ENCODE results near the gene HTT.
"Not testable (repeated sequence)": the region's sequence is repeated elsewhere in the genome, so short reads cannot be mapped to it uniquely, and the experiment has no call there.

The HTT gene

GRCh38 chr4:3130826-3131225 is 56.3 kb downstream of the HTT start:
- Histone ChIP-seq H3K4me1 (ENCODE audit: control insufficient read depth, insufficient read depth, low read length) (no peaks in the 10 kb centered on the region), H3K9me3 (ENCODE audit: control insufficient read depth, insufficient read depth, low read length) (no peaks in the 10 kb centered on the region), H3K4me3 (ENCODE audit: low read depth, low read length) (no peak overlapping the region), H3K27me3 (ENCODE audit: control insufficient read depth, insufficient read depth, low read length) (no peaks in the 10 kb centered on the region), H3K9ac (ENCODE audit: low read depth, low read length) (no peak overlapping the region), H3K36me3 (ENCODE audit: control insufficient read depth, insufficient read depth, low read length) (peaks cover 32% of the 10 kb centered on the region)

GRCh38 chr4:3134201-3134600 is 59.7 kb downstream of the HTT start:
- Histone ChIP-seq H3K27me3 (ENCODE audit: control insufficient read depth, insufficient read depth, low read length) (no peaks in the 10 kb centered on the region), H3K4me1 (ENCODE audit: control insufficient read depth, insufficient read depth, low read length) (no peaks in the 10 kb centered on the region), H3K9ac (ENCODE audit: low read depth, low read length) (no peak overlapping the region), H3K9me3 (ENCODE audit: control insufficient read depth, insufficient read depth, low read length) (no peaks in the 10 kb centered on the region), H3K4me3 (ENCODE audit: low read depth, low read length) (no peak overlapping the region), H3K36me3 (ENCODE audit: control insufficient read depth, insufficient read depth, low read length) (peaks cover 23% of the 10 kb centered on the region)

GRCh38 chr4:3135155-3136011 is 60.9 kb downstream of the HTT start:
- peaks cover 26% of the 10 kb centered on the region for H3K36me3 ChIP-seq (ENCODE audit: control insufficient read depth, insufficient read depth, low read length)
- H3K9me3 ChIP-seq (ENCODE audit: control insufficient read depth, insufficient read depth, low read length): no peaks in the 10 kb centered on the region
- H3K4me1 ChIP-seq (ENCODE audit: control insufficient read depth, insufficient read depth, low read length): no peaks in the 10 kb centered on the region
- H3K27me3 ChIP-seq (ENCODE audit: control insufficient read depth, insufficient read depth, low read length): no peaks in the 10 kb centered on the region
- no peak overlapping the region for H3K9ac ChIP-seq (ENCODE audit: low read depth, low read length)
- H3K4me3 ChIP-seq (ENCODE audit: low read depth, low read length): no peak overlapping the region

- Histone ChIP-seq H3K27me3 (ENCODE audit: control insufficient read depth, insufficient read depth, low read length) (no peaks in the 10 kb centered on the region), H3K9ac (ENCODE audit: low read depth, low read length) (no peak overlapping the region), H3K4me3 (ENCODE audit: low read depth, low read length) (no peak overlapping the region), H3K9me3 (ENCODE audit: control insufficient read depth, insufficient read depth, low read length) (no peaks in the 10 kb centered on the region), H3K36me3 (ENCODE audit: control insufficient read depth, insufficient read depth, low read length) (peaks cover 18% of the 10 kb centered on the region), H3K4me1 (ENCODE audit: control insufficient read depth, insufficient read depth, low read length) (no peaks in the 10 kb centered on the region)
Measured at GRCh38 chr4:3136454-3136853, 62.0 kb downstream of the HTT start.

GRCh38 chr4:3137908-3138307 is 63.4 kb downstream of the HTT start:
- H3K27me3 ChIP-seq (ENCODE audit: control insufficient read depth, insufficient read depth, low read length): no peaks in the 10 kb centered on the region
- H3K36me3 ChIP-seq (ENCODE audit: control insufficient read depth, insufficient read depth, low read length): peaks cover 11% of the 10 kb centered on the region
- no peaks in the 10 kb centered on the region for H3K9me3 ChIP-seq (ENCODE audit: control insufficient read depth, insufficient read depth, low read length)
- H3K4me3 ChIP-seq (ENCODE audit: low read depth, low read length): no peak overlapping the region
- H3K9ac ChIP-seq (ENCODE audit: low read depth, low read length): no peak overlapping the region
- no peaks in the 10 kb centered on the region for H3K4me1 ChIP-seq (ENCODE audit: control insufficient read depth, insufficient read depth, low read length)

GRCh38 chr4:3145234-3145924 is 70.9 kb downstream of the HTT start:
- Histone ChIP-seq H3K36me3 (ENCODE audit: control insufficient read depth, insufficient read depth, low read length) (peaks cover 23% of the 10 kb centered on the region), H3K4me1 (ENCODE audit: control insufficient read depth, insufficient read depth, low read length) (no peaks in the 10 kb centered on the region)

GRCh38 chr4:3148926-3149325 is 74.4 kb downstream of the HTT start:
- H3K27me3 ChIP-seq (ENCODE audit: control insufficient read depth, insufficient read depth, low read length): no peaks in the 10 kb centered on the region
- H3K4me3 ChIP-seq (ENCODE audit: low read depth, low read length): no peak overlapping the region
- no peak overlapping the region for H3K9ac ChIP-seq (ENCODE audit: low read depth, low read length)
- H3K4me1 ChIP-seq (ENCODE audit: control insufficient read depth, insufficient read depth, low read length): no peaks in the 10 kb centered on the region
- H3K9me3 ChIP-seq (ENCODE audit: control insufficient read depth, insufficient read depth, low read length): no peaks in the 10 kb centered on the region
- H3K36me3 ChIP-seq (ENCODE audit: control insufficient read depth, insufficient read depth, low read length): peaks cover 25% of the 10 kb centered on the region

More at GRCh38 chr4:3145234-3145924, 70.9 kb downstream of the HTT start:
- Histone ChIP-seq H3K9ac (ENCODE audit: low read depth, low read length) (no peak overlapping the region), H3K4me3 (ENCODE audit: low read depth, low read length) (no peak overlapping the region), H3K27me3 (ENCODE audit: control insufficient read depth, insufficient read depth, low read length) (no peaks in the 10 kb centered on the region), H3K9me3 (ENCODE audit: control insufficient read depth, insufficient read depth, low read length) (no peaks in the 10 kb centered on the region)

GRCh38 chr4:3151238-3151637 is 76.8 kb downstream of the HTT start:
- H3K9me3 ChIP-seq (ENCODE audit: control insufficient read depth, insufficient read depth, low read length); H3K27me3 ChIP-seq (ENCODE audit: control insufficient read depth, insufficient read depth, low read length); H3K9ac ChIP-seq (ENCODE audit: low read depth, low read length); H3K4me3 ChIP-seq (ENCODE audit: low read depth, low read length); H3K4me1 ChIP-seq (ENCODE audit: control insufficient read depth, insufficient read depth, low read length): not testable (repeated sequence)
- H3K36me3 ChIP-seq (ENCODE audit: control insufficient read depth, insufficient read depth, low read length): peaks cover 33% of the 10 kb centered on the region

GRCh38 chr4:3157366-3157765 is 82.9 kb downstream of the HTT start:
- no peaks in the 10 kb centered on the region for H3K9me3 ChIP-seq (ENCODE audit: control insufficient read depth, insufficient read depth, low read length)
- H3K4me1 ChIP-seq (ENCODE audit: control insufficient read depth, insufficient read depth, low read length): no peaks in the 10 kb centered on the region
- H3K36me3 ChIP-seq (ENCODE audit: control insufficient read depth, insufficient read depth, low read length): peaks cover 24% of the 10 kb centered on the region
- no peaks in the 10 kb centered on the region for H3K27me3 ChIP-seq (ENCODE audit: control insufficient read depth, insufficient read depth, low read length)
- H3K4me3 ChIP-seq (ENCODE audit: low read depth, low read length): no peak overlapping the region
- no peak overlapping the region for H3K9ac ChIP-seq (ENCODE audit: low read depth, low read length)

GRCh38 chr4:3158841-3159240 is 84.4 kb downstream of the HTT start:
- peaks cover 22% of the 10 kb centered on the region for H3K36me3 ChIP-seq (ENCODE audit: control insufficient read depth, insufficient read depth, low read length)
- H3K9ac ChIP-seq (ENCODE audit: low read depth, low read length): no peak overlapping the region
- H3K9me3 ChIP-seq (ENCODE audit: control insufficient read depth, insufficient read depth, low read length): no peaks in the 10 kb centered on the region
- no peaks in the 10 kb centered on the region for H3K27me3 ChIP-seq (ENCODE audit: control insufficient read depth, insufficient read depth, low read length)
- no peaks in the 10 kb centered on the region for H3K4me1 ChIP-seq (ENCODE audit: control insufficient read depth, insufficient read depth, low read length)
- no peak overlapping the region for H3K4me3 ChIP-seq (ENCODE audit: low read depth, low read length)

GRCh38 chr4:3160438-3160837 is 86.0 kb downstream of the HTT start:
- Histone ChIP-seq H3K36me3 (ENCODE audit: control insufficient read depth, insufficient read depth, low read length) (peaks cover 13% of the 10 kb centered on the region), H3K9ac (ENCODE audit: low read depth, low read length) (no peak overlapping the region), H3K9me3 (ENCODE audit: control insufficient read depth, insufficient read depth, low read length) (no peaks in the 10 kb centered on the region), H3K4me1 (ENCODE audit: control insufficient read depth, insufficient read depth, low read length) (no peaks in the 10 kb centered on the region), H3K27me3 (ENCODE audit: control insufficient read depth, insufficient read depth, low read length) (no peaks in the 10 kb centered on the region), H3K4me3 (ENCODE audit: low read depth, low read length) (no peak overlapping the region)

- H3K36me3 ChIP-seq (ENCODE audit: control insufficient read depth, insufficient read depth, low read length): peaks cover 13% of the 10 kb centered on the region
- not testable (repeated sequence) for H3K4me1 ChIP-seq (ENCODE audit: control insufficient read depth, insufficient read depth, low read length)
Measured at GRCh38 chr4:3161044-3161443, 86.6 kb downstream of the HTT start.

More at GRCh38 chr4:3161044-3161443, 86.6 kb downstream of the HTT start:
- H3K9ac ChIP-seq (ENCODE audit: low read depth, low read length); H3K9me3 ChIP-seq (ENCODE audit: control insufficient read depth, insufficient read depth, low read length); H3K27me3 ChIP-seq (ENCODE audit: control insufficient read depth, insufficient read depth, low read length); H3K4me3 ChIP-seq (ENCODE audit: low read depth, low read length): not testable (repeated sequence)
